ENCODE results near the gene GRM8.

GRM8 gene

GRCh38 chr7:126696256-126697038 is 556.3 kb downstream of the GRM8 start:
- no peak overlapping the region for H3K4me3 ChIP-seq (ENCODE audit: low read depth, low read length)
- no peaks in the 10 kb centered on the region for H3K36me3 ChIP-seq (ENCODE audit: control insufficient read depth in 2 of 2, insufficient read depth in 1 of 2, low read length in 2 of 2)
- no peak overlapping the region for H3K27ac ChIP-seq (ENCODE audit: extremely low read depth, low read depth, low read length)
- H3K9me3 ChIP-seq (ENCODE audit: control insufficient read depth, insufficient read depth, low read depth, low read length) = no peaks in the 10 kb centered on the region
- POLR2A ChIA-PET = no interaction called here
- no peaks in the 10 kb centered on the region for H3K4me1 ChIP-seq (ENCODE audit: control insufficient read depth, insufficient read depth, low read length)
- TF ChIP-seq BCL11A (tag by site-specific recombination; IDR thresholded peaks at IDR 0.05; ENCODE audit: low read depth) (no peak), KLF1 (tag by site-specific recombination; IDR thresholded peaks at IDR 0.05) (no peak), ZNF548 (tag by site-specific recombination; IDR thresholded peaks at IDR 0.05) (no peak), ZNF266 (tag by site-specific recombination; IDR thresholded peaks at IDR 0.05; ENCODE audit: low read depth) (no peak), ZNF114 (tag by site-specific recombination; IDR thresholded peaks at IDR 0.05) (no peak), ZNF221 (tag by site-specific recombination; IDR thresholded peaks at IDR 0.05; ENCODE audit: borderline replicate concordance) (no peak), ZNF280C (tag by site-specific recombination; IDR thresholded peaks at IDR 0.05) (no peak), ZSCAN16 (tag by site-specific recombination; IDR thresholded peaks at IDR 0.05) (no peak), BCL11B (tag by site-specific recombination; IDR thresholded peaks at IDR 0.05; ENCODE audit: low read depth) (no peak)
- CTCF ChIA-PET = no interaction called here

GRCh38 chr7:126690848-126691751 is 561.6 kb downstream of the GRM8 start:
- Histone ChIP-seq H3K4me1 (ENCODE audit: control insufficient read depth, insufficient read depth, low read length) (no peaks in the 10 kb centered on the region), H3K4me3 (ENCODE audit: low read depth, low read length) (no peak overlapping the region), H3K27ac (ENCODE audit: extremely low read depth, low read depth, low read length) (no peak overlapping the region), H3K9me3 (ENCODE audit: control insufficient read depth, insufficient read depth, low read depth, low read length) (no peaks in the 10 kb centered on the region), H3K36me3 (ENCODE audit: control insufficient read depth in 2 of 2, insufficient read depth in 1 of 2, low read length in 2 of 2) (no peaks in the 10 kb centered on the region)
- POLR2A ChIA-PET = no interaction called here
- no peak for TF ChIP-seq ZBTB10 (tag by site-specific recombination; IDR thresholded peaks at IDR 0.05)
- no peak for TF ChIP-seq ZNF776 (tag by site-specific recombination; IDR thresholded peaks at IDR 0.05; ENCODE audit: borderline replicate concordance)
- CTCF ChIA-PET = no interaction called here

- ChIA-PET POLR2A (no interaction called here), CTCF (no interaction called here)
- H3K9me3 ChIP-seq (ENCODE audit: control insufficient read depth, insufficient read depth, low read depth, low read length) = no peaks in the 10 kb centered on the region
- H3K27ac ChIP-seq (ENCODE audit: extremely low read depth, low read depth, low read length) = no peak overlapping the region
- H3K4me1 ChIP-seq (ENCODE audit: control insufficient read depth, insufficient read depth, low read length) = no peaks in the 10 kb centered on the region
- H3K36me3 ChIP-seq (ENCODE audit: control insufficient read depth in 2 of 2, insufficient read depth in 1 of 2, low read length in 2 of 2) = no peaks in the 10 kb centered on the region
- no peak for TF ChIP-seq ZNF2 (tag by site-specific recombination; IDR thresholded peaks at IDR 0.05)
- H3K4me3 ChIP-seq (ENCODE audit: low read depth, low read length) = no peak overlapping the region
These were observed 562.6 kb downstream of the GRM8 start for GRCh38 chr7:126690104-126690503.
